Heart right ventricle (tissue), 16 donors: Measurements from ENCODE around the gene PKHD1. TPM values are rescaled to one million over a fixed set of nuclear protein-coding genes. Genes with fewer than 3 reads are reported as not detected.

Experiments
- ATAC-seq, 8 donors: fragments of 200-7000 bp; cut with Tn5 transposase; one replicate each; pipeline ENCODE4 v1.9.1; 2020; ENCODE audit warnings: mild to moderate bottlenecking in 8 of 8, moderate library complexity in 8 of 8, moderate number of reproducible peaks in 1 of 8
- DNase-seq, 2 donors: peaks; one replicate each; pipeline ENCODE4 v3.0.0-alpha.2; 2020
- H3K27ac ChIP-seq, 10 donors: fragments of 200-600 bp; sonication (generic) in 2 of 10; one replicate each; pipeline versions ENCODE4 v1.5.0 to v1.8.0; 2020 to 2022; ENCODE audit warnings: mild to moderate bottlenecking in 3 of 10
- H3K27me3 ChIP-seq, 7 donors: fragments of 200-600 bp; one replicate each; pipeline ENCODE4 v1.8.0; 2021 to 2022; ENCODE audit warnings: mild to moderate bottlenecking in 2 of 7
- H3K36me3 ChIP-seq, 9 donors: fragments of 200-600 bp; sonication (generic) in 1 of 9; one replicate each; pipeline versions ENCODE4 v1.5.0 to v1.8.0; 2020 to 2022; ENCODE audit warnings: mild to moderate bottlenecking in 2 of 9
- H3K4me1 ChIP-seq, 9 donors: fragments of 200-600 bp; sonication (generic) in 1 of 9; one replicate each; pipeline versions ENCODE4 v1.5.0 to v1.8.0; 2020 to 2022; ENCODE audit warnings: mild to moderate bottlenecking in 4 of 9
- H3K4me3 ChIP-seq, 10 donors: fragments of 200-600 bp; sonication (generic) in 2 of 10; one replicate each; pipeline versions ENCODE4 v1.5.0 to v1.8.0; 2020 to 2022; ENCODE audit warnings: mild to moderate bottlenecking in 7 of 10, moderate library complexity in 2 of 10
- H3K9me3 ChIP-seq, 11 donors: fragments of 200-600 bp in 10 of 11; sonication (generic) in 2 of 11; one replicate each; pipeline versions ENCODE4 v1.5.0 to v1.8.0; 2013 to 2022; ENCODE audit warnings: mild to moderate bottlenecking in 2 of 11, control low read depth in 1 of 11, moderate library complexity in 1 of 11
- WGBS, 2 donors: extraction: QIAGEN DNeasy Blood & Tissue Kit; methylation state at CpG; one replicate each; pipeline ENCODE4 v1.1.7; 2013; ENCODE audit warnings: inconsistent platforms in 1 of 2; 5-methylcytosine and 5-hydroxymethylcytosine counted together
- intact Hi-C, 10 donors: fragments of 100-400 bp; cut with DNase I; formaldehyde crosslinking; loops; one replicate each; pipeline versions ENCODE4 v1.11.1 to v1.14.2; 2022
- polyA plus RNA-seq, 2 donors: library from polyadenylated mRNA; stranded (reverse); fragments of 200-250 nt; gene quantifications; one replicate each; pipeline ENCODE4 v1.2.3, GENCODE V29; 2013
- total RNA-seq, 10 donors: library from RNA; stranded (reverse); fragmentation: NEBNext Ultra II Directional in 3 of 10; extraction: Animal tissue kit (Norgen Biotek cat#: 25700) in 3 of 10; gene quantifications; one replicate each; pipeline versions ENCODE4 v1.2.1 to v1.2.4, GENCODE V29; 2021 to 2023
- TF ChIP-seq, protein P1 (sequence below), 9 donors: fragments of 200-600 bp; sonication (generic) in 2 of 9; IDR thresholded peaks; one replicate each; pipeline versions ENCODE4 v1.5.0 to v1.8.0; 2021 to 2022; ENCODE audit warnings: antibody characterized with exemption in 9 of 9, mild to moderate bottlenecking in 5 of 9, moderate library complexity in 1 of 9
- donor health status: Arrhythmogenic right ventricular cardiomyopathy.
- donor health status: ischemic (EF 13 %, LVEDD 7.1; RV severe dilation, severe dysfunction).
- donor health status: healthy with polysubstance abuse.
- donor health status: DM: no; HTN: yes; CAD: no.
- donor health status: DM: no; HTN: no; CAD: no.
- donor health status: ischemic (EF 25% LVEDD 6.9; RV normal size, moderate dysfunction).
- donor health status: ischemic (EF 25% LVEDD 5.7; RV mildly dilated, moderate dysfunction).
- donor health status: healthy.
- donor health status: DM: yes; HTN: yes; CAD: no.
- donor health status: Ischemic cardiomyopathy.
- donor health status: ischemic (EF 35%, LVEDD 5.7; RV mildly dilated, moderate dysfunction).
- donor health status: nonischemic (EF 11% LVEDD 7.7; RV severe dilation, severe dysfunction).
- donor health status: DM: yes; HTN: yes; CAD: no.
- donor health status: PGD.
- donor health status: ischemic (EF 29% LVEDD 5.4; RV normal size, mild dysfunction).
- donor health status: nonischemic (EF 23%, LVEDD 6.1; RV moderate dilation, normal function).

Gene PKHD1
- total and polyA plus RNA-seq, 12 donors = under 0.01 to 0.07 (median 0.02) TPM; not detected in 7

DNA sequence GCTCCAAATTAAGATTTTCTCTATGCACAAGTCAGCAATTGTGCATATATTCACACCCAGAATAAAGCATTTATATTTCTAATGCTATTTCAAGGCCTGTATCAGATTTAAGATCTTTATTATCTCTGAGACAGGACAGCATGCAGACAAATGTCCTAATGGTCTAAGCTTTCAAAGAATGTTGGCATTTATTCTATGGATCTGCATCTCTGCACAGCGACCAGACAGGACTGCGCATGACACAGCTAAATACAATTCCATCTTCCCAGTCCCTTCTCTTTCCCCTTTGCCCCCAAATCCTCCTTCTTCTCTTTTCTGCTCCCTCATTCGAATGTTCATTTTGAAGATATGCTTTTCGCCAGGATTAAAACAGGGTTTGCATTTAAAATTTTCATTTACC is 478.5 kb downstream of the PKHD1 start:
- no peaks in the 10 kb centered on the region for H3K36me3 ChIP-seq
- no peak overlapping the region for H3K27ac ChIP-seq
- TF ChIP-seq, protein P1, sequence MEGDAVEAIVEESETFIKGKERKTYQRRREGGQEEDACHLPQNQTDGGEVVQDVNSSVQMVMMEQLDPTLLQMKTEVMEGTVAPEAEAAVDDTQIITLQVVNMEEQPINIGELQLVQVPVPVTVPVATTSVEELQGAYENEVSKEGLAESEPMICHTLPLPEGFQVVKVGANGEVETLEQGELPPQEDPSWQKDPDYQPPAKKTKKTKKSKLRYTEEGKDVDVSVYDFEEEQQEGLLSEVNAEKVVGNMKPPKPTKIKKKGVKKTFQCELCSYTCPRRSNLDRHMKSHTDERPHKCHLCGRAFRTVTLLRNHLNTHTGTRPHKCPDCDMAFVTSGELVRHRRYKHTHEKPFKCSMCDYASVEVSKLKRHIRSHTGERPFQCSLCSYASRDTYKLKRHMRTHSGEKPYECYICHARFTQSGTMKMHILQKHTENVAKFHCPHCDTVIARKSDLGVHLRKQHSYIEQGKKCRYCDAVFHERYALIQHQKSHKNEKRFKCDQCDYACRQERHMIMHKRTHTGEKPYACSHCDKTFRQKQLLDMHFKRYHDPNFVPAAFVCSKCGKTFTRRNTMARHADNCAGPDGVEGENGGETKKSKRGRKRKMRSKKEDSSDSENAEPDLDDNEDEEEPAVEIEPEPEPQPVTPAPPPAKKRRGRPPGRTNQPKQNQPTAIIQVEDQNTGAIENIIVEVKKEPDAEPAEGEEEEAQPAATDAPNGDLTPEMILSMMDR (IDR thresholded peaks at IDR 0.05) = no peak
- H3K4me3 ChIP-seq = no peak overlapping the region
- DNase-seq (no peak), ATAC-seq (no peak)
- no peaks in the 10 kb centered on the region for H3K27me3 ChIP-seq
- WGBS, 2 donors = 76 to 83% methylated on average over 4 of the region's 4 CpGs
- no peaks in the 10 kb centered on the region for H3K4me1 ChIP-seq
- no peaks in the 10 kb centered on the region for H3K9me3 ChIP-seq
- intact Hi-C loops = no loop called here

DNA sequence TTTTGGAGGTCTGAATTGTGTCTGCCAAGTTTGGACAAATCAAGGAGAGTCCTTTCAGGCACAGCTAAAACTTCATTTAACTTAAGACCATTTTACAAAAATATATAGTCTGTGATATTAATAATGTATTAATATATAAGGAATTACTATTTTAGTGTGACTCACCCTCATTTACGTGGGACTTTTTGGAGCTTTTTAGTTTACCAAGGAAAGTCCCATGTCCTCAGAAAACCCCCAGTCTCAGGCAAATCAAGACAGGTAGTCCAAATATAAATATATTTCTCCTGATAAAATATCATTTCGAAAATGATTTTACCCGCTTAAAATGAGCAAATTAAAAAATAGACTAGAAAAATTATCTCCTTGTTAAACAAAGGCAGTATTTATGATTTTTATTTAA is 479.0 kb downstream of the PKHD1 start:
- H3K4me1 ChIP-seq = no peaks in the 10 kb centered on the region
- H3K4me3 ChIP-seq = no peak overlapping the region
- TF ChIP-seq, protein P1 (IDR thresholded peaks at IDR 0.05) = no peak
- ATAC-seq (no peak), DNase-seq (no peak)
- no peak overlapping the region for H3K27ac ChIP-seq
- H3K36me3 ChIP-seq = no peaks in the 10 kb centered on the region
- H3K27me3 ChIP-seq = no peaks in the 10 kb centered on the region
- intact Hi-C loops = no loop called here
- H3K9me3 ChIP-seq = no peaks in the 10 kb centered on the region
- WGBS, 2 donors = 79 to 80% methylated on average over 3 of the region's 3 CpGs

DNA sequence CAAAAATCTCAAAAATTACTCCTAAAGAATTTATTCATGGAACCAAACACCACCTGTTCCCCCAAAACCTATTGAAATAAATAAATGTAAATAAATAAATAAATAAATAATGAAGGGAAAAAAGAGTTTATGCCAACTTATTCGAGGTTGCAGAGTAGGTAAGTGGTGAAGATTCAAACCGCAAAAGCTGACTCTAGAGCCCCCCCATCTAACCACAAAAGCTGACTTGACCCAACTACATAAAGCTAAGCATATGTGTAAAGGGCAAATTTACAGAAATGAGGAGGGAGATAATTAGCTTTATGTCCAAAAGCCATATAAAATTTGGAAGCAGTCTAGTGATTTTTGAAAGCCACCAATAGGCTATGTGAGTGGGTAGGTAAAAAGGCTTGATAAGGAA is 486.9 kb downstream of the PKHD1 start:
- DNase-seq = no peak
- Histone ChIP-seq H3K36me3 (no peaks in the 10 kb centered on the region), H3K27ac (no peak overlapping the region), H3K4me3 (no peak overlapping the region), H3K9me3 (peaks cover 0 to 9% (median 0%) of the 10 kb centered on the region in 11 donors), H3K27me3 (no peaks in the 10 kb centered on the region), H3K4me1 (no peaks in the 10 kb centered on the region)
- WGBS, 2 donors = 88 to 89% methylated on average over 2 of the region's 2 CpGs
- TF ChIP-seq, protein P1 (IDR thresholded peaks at IDR 0.05) = no peak
- intact Hi-C loops = no loop called here
- ATAC-seq = no peak

DNA sequence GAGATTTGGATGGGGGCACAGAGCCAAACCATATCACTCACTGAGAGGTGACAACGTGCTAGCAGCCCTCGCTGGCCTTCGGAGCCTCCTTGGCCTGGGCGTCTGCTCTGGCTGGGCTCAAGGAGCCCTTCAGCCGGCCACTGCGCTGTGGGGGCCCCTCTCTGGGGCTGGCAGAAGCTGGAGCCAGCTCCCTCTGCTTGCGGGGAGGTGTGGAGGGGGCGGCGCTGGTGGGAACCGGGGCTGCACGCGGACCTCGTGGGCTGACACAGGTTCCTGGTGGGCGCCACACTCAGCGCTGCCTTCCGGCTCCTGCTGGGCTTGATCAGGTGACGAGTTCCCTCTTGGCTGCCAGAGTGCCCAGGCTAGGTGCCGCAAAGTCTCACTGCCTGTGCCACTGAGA is 489.2 kb downstream of the PKHD1 start:
- DNase-seq (no peak), ATAC-seq (no peak)
- Histone ChIP-seq H3K4me3 (no peak overlapping the region), H3K9me3 (peaks cover 0 to 15% (median 3%) of the 10 kb centered on the region in 11 donors), H3K27ac (no peak overlapping the region), H3K4me1 (no peaks in the 10 kb centered on the region), H3K27me3 (no peaks in the 10 kb centered on the region), H3K36me3 (no peaks in the 10 kb centered on the region)
- TF ChIP-seq, protein P1 (IDR thresholded peaks at IDR 0.05) = no peak
- intact Hi-C loops = no loop called here
- 85 to 87% methylated on average over 18 of the region's 18 CpGs for WGBS, 2 donors
